Measurements from ENCODE around the gene CAPRIN1. TPM values are rescaled to one million over a fixed set of nuclear protein-coding genes. Genes with fewer than 3 reads are reported as not detected.

Gene CAPRIN1
- total and polyA plus RNA-seq, 2 of the 8 experiments (the other 6 are each of a cell fraction or from before 2014, with no cell fraction given): 221 to 317 TPM

- TF ChIP-seq CHD7 (IDR thresholded peaks at IDR 0.05; ENCODE audit: insufficient replicate concordance, low read length) (no peak), ASH2L (IDR thresholded peaks at IDR 0.05; ENCODE audit: low read length) (peak; percentile 31), RXRA (IDR thresholded peaks at IDR 0.05; ENCODE audit: insufficient read depth, low read depth, low read length) (no peak)
Measured at GRCh38 chr11:34052608-34053160, 1.2 kb downstream of the CAPRIN1 start (continued).
